ENCODE measurements around the gene ARRB1.

ARRB1 gene

DNA sequence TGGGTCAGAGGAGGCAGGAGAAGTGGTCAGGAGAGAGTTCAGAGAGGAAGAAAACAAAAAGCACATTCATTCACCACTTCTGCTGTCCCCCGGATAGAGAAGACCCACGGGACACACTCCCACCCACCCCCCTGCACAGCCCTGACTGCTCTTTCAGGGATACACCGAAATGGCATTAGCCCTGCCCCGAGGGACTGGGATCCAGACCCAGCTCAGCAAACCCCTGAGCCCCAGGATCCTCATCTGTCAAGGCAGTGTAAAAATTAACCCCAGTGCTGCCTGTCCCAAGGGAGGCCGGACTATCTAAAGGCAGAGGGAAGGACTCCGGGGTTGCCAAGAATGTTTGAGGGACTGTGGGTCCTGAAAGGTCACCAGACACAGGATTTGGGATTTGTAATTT lies 79.7 kb downstream of the ARRB1 start:
- DNase-seq: no peak

DNA sequence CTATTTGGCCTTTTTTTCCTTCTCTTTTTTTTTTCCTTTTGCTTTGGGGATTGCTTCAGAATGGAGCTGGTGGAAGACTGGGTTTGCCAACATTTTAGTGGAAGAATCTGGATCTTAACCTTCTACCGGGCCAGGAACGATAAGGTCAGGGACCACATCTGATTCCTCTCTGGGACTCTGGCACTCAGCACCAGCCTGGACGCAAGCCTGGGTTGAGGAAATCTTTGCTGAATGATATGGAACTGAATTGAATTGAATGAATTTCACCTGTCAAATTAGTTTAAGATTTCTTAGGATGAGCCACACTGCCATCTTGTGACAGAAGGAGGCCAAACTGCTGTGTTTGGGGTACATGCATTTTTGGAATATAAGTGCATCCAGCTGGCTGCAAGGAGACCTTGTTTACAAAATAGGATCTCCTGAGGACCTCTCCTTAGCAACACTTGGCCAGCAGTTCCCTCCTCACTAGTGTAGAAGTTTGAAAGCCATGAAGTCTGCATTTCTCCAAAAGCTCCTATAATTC lies 80.5 kb downstream of the ARRB1 start:
- no peak for DNase-seq

DNA sequence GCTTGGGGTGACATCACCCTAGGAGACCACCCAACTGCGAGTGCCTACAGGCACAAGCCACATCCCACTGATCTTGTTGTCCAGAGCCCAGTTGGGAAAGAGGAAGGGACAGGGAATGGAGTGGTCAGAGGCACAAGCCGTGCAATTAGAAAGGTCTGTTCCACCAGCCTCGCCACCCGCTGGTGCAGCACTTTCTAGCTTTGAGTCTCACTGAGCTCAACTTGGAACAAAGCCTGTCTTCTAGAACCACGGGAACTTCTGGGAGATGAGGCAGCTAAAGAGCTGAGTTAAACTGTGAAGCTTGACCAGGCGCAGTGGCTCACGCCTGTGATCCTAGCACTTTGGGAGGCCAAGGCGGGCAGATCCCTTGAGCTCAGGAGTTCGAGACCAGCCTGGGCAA lies 81.6 kb downstream of the ARRB1 start:
- DNase-seq: no peak

DNA sequence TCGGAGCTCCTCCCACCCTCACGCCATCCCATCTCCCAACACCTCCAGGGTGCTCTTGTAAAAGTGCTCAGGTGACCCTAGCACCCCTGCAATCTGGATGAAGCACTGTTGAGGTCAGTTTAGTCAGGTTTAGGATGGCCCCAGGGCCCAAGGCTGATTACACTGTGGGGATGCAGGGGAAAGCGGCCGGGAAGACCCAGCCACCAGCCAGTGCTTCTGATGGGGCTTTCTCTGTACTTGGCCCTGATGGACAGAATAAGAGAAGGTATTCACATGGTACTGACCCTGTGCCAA lies 82.1 kb downstream of the ARRB1 start:
- no peak for DNase-seq

DNA sequence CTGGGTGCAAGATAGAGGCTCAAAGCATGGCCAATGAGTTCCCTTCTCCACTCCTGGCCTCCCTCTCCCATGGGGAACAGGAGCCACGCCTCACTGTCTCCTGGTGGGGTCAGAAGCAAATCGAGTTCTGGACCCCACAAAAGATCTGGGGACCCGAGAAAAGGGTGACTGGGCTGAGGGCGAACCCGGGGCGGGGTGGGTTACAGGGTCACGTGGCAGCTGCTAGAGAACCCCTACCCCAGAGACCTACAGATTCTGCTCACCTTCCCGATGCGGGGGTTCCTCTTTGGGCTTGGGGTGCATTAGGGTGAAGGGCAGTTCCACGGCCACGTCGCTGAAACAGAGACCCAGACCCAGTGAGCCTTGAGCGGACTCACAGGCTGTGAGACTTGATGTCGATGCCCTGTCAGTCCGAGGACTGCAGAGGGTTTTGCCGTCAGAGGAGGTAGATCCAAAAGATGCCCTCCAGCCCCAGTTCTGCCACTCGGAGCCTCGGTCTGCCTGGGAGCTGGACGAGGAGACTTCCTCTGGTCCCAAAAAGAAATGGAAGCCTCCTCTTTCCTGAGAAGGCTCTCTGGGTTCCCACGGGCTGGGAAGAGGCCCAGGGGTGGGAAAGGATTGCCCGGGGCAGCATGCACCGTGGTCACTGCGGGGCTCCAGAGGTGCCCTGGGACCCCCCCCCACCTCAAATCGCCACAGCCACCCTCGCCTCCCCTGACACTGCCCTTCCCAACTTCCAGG lies 82.7 kb downstream of the ARRB1 start:
- no peak for DNase-seq

DNA sequence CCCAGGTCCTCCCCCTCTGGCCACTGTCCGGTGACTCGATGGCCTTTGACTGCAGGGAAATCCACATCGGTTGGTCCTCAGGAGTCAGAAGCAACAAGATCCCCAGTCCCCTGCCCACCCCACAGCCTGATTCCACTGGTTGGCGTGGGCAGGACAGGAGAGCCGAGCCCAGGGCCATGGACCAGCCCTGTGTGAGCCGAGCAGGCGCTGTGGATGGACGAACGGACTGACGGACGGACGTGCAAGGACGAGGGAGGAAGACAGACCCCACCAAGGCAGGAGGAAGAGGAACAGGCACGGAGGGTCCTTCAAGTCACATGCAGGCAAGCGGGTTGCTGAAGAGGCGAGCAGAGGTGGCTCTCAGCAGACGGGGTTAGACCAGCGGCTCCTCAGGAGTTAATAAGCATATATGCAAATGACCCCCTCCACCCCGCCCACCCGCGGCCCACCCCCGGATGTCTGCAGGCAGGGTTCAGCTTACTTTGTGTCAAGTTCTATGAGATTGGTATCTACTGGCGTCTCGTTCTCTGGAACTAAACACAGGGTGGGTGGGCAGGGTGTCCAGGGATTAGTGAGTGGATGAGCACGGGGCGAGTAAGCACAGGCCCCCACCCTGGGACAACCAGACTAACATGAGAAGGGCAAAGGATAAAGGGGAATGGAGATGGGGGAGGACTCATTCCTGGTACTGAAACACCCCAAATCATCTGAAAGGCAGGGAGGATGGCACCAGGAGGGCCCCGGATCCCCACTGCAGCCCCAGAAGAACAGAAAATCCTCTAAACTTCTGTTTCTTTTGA lies 84.1 kb downstream of the ARRB1 start:
- no peak for DNase-seq

DNA sequence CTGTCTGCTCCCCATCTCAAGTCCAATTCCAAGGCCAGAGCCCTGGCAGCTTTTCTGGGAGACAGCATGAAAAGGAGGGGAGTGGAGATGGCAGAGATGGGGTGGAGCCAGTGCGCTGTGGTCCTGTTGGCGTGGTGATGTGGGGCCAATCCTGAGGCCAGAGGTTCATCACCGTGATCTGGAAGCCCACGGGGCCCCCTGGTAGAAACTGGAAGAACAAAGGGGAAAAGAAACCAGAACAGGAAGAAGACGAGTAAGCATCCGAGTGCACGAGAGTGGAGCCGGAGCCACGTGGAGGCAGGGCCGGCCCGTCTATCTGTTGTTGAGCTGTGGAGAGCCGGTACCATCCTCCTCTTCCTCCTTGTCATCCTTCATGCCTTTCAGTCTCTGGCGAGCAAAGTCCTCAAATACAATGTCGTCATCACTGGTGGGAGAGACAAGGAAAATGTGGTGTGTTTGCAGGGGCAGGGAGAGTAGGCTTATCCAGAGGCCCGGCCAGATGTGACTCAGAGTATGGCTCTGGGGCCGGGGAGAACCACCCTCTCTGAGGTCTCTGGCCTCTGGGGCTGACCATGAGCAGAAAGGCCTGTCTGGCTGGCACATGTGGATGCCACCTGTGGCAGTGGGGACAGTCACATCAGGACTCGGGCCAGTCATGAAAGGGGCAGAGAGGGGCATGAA lies 85.5 kb downstream of the ARRB1 start:
- peak; percentile 15 for DNase-seq

DNA sequence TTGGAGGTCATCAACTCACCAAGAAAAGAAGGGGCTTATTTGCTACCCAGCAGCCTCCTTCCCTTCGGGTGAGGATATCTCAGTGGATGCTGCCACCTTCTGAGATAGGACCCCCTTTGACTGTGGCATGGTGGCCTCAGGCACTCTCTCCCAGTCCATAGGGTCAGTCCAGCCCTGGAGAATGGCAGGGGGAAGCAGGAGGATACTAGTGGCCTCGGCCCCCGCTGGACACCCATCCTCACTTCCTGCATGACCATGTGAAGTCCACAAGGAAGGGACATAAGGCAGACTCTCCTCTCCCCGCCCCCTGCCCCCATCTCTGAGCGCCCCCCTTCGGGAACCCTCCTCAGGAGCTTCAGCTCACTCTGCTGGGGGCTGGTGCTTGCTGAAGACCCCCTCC lies 86.5 kb downstream of the ARRB1 start:
- no peak for DNase-seq

DNA sequence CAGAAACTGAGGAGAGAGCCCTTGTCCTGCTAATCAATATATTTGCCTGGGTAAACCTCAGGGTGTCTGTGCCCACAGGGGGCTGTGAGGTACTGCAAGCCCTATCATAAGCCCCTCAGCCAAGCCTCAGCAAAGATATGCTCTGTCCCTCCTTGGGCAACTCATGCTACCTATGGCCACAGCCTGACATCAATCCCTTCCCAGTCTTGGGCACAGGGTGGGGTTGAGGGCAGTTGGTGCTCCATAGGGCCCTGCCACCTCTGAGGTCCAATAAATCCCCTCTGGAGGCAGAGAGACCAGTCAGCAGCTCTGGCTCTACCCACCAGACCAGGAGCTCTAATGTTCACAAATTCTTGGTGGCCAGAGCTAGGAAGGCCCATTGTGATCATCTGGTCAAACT lies 87.1 kb downstream of the ARRB1 start:
- DNase-seq: no peak

DNA sequence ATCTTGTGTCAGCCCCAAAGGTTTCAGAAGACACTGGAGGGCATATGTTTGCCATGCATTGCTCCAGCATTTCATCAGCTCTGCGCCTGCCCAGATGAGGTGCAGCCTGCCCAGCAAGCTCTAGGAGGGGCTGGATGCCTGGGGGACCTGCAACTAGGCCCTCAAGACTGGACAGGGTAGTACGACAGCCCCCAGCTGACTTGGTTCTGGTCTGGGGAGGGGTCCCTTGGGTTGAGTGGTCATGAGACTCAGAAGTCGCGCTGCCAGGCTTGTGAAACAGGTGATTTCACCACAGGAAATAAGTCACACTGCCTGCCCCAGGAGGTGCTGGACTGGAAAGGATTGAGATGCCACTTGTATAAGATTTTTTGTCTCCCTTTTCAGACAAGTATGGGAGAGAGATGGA lies 87.5 kb downstream of the ARRB1 start:
- no peak for DNase-seq

DNA sequence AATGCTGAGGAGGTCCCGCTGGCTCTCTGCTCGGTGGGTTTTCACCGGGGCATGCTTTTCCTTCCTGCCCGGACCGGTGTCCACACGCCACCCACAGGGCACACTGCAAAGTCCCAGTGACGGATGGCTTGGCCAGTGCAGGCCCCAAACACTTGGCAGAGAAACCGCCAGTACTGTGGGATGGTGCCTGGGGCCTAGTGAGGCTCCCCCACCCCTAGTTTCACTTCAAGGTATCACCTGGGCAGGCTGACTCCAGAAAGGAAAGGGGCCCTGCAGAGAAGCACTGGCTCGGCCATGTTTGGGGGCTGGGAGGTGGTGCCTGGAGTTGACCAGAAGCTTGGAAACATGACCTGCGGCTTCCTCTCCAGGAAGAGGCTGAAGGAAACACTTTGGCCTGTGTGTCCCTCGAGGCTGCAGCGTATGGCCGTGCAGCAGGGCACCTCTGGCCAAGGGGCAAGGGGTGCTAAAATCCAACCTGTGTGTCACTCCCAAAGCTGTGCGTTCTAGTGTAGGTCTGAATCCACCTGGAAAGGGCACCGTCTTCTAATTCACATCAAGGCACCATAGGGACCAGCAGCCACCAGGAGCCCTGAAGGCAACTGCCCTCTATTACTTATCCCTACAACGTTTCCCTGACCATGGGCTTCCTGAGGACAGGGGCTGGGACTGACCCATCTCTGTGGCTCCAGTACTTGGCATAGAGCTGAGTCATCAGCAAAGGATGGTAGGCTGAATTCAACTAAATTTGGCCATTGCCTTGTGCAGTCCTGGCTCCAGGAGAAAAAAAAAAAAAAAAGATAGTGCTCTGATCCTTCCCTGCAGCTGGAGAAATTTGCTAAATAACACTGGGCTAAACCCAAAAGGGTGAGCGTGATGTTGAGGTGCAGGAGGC lies 88.3 kb downstream of the ARRB1 start:
- DNase-seq: no peak

DNA sequence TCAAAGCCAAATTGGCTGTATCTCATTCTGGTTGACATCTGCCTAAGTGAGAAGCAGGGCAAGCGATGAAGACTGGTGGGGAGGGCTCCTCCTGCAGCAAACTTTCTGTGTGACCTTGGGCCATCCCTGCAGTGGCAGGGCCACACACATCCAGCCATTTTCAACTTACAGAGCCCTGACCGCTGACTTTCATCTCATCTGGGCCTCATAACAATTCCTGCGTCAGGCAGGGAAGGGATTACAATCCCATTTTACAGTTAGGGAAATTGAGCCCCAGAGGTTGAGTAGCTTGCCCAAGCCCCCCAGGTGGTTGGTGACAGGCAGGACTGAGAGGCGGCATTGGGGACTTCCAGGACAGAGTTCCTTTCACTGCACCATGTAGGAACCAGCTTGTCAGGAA lies 89.0 kb downstream of the ARRB1 start:
- DNase-seq: no peak

DNA sequence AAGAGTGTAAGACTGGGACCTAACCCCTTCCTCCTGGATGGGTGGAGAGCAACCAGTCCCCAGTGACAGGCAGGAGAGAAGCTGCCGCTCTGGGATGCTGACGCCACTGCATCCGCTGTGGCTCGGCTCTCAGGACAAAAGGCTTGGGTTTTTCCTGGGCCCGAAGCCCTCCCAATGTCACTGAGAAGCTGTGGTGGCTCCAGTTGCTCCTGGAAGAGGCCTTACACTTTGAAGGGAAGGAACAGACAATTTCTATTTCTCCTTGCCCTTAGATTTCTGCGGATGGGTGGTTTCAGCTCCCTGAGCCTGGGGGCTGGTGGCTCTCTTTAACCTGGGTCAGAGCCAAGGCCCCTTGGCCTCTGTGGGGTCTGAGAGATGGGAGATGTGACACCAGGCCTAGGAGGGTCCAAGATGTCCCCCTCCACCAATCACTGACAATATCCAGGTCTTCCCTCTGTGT lies 89.5 kb downstream of the ARRB1 start:
- DNase-seq: no peak

DNA sequence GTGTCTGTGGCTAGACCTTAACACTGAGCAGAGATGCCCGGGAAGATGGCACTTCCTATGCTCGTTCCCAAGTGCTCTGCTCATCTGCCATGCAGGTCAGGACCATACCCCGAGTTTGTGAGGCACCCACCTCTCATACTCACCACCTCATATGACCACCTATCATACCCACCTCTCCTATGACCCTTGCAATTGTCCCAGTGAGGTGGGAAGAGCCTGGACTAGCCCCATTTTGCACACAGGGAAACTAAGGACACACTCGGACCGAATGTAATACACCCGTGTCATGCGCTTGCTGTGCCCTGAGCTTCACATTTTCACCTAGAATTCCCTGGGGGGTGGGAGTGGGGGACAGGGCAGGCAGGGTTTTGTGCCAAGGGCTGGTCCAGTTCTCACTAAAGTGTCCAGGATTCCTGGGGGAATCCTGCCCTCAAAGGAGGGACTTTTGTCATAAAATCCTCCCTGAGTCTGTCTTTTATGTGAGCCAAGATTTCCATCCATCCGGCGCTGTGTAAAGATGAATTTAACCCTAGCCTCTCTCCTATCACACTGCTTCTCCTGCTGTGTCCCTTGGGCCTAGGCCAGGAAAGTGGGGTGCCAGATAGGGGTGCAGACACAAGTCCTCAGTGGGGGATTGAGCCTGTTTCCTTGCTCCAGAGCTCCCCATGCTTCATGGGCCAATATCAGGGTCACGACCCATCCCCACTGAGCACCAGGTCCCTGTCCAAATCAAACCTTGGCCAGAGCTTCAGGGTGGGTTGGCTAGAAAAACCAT lies 90.9 kb downstream of the ARRB1 start:
- no peak for DNase-seq

DNA sequence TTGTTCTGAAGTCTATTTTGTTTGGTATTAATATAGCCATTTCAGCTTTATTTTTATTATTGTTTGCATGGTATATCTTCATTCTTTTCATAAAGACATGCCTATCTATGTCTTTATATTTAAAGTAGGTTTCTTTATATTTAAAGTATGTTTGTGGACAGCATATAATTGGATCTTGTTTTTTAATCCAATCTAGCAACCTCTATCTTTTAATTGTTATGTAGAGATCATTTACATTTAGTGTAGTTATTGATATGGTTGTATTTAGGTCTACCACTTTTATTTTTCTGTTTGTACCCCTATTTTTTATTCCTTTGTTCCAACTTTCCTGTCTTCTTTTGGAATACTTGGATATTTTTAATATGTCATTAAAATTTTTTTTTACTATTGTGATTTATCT lies 97.1 kb downstream of the ARRB1 start:
- DNase-seq: no peak

DNA sequence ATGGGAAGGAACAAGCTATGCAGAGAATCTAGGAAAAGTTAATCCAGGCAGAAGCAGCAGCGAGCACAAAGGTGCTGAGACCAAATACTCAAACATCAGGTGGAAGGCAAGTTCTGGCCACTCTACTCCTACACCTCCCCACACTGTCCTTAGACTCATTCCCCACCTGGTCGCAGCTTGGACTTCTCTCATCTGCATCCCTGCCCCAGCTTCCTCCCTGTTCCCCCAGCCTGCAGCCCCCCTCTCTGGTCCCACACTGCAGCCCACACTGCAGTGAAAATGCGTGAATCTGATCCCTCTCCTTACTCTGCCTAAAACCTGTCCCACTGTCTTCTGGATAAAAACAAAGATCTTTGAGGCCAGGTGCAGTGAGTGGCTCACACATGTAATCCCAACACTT lies 101.8 kb downstream of the ARRB1 start:
- DNase-seq: no peak

DNA sequence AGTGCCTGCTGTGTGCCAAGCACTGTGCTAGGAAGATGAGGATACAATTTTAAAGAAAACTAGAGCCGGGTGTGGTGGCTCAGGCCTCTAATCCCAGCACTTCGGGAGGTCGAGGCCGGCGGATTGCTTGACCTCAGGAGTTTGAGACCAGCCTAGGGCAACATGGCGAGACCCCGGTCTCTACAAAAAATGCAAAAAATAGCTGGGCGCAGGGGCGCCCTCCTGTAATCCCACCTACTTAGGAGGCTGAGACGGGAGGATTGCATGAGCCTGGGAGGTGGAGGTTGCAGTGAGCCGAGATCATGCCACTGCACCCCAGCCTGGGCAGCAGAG lies 102.6 kb downstream of the ARRB1 start:
- no peak for DNase-seq

DNA sequence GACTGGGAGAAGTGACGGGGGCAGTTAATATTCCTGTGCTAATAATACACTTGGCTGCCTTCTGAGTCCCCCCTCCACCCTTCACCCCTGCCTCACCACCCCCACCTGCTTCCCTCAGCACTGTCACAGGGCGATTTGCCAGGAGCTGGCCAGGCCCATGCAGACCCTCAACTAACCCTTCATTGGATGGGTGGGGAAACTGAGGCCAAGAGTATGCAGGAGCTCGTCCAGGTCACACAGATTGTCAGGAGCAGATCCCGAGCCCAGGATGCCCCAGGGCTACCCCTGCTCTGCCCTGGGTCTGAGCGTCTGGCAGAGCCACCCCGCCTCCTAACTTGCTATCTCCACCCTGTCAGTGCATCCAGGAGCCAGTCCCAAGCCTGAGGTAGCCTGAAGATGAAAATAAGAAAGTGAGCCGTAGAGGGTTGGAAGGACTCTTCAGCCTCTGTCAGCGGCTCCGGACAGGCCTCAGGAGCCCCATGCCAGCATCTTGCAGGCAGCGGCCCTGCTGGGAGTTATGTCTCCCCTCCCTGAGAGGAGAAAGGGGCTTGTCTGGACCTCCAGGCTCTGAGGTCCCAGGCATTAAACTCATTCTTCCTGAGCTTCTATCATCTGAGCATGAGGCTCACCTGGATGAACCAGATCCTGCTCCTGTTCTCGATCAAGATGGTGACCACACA lies 104.7 kb downstream of the ARRB1 start:
- DNase-seq: no peak

DNA sequence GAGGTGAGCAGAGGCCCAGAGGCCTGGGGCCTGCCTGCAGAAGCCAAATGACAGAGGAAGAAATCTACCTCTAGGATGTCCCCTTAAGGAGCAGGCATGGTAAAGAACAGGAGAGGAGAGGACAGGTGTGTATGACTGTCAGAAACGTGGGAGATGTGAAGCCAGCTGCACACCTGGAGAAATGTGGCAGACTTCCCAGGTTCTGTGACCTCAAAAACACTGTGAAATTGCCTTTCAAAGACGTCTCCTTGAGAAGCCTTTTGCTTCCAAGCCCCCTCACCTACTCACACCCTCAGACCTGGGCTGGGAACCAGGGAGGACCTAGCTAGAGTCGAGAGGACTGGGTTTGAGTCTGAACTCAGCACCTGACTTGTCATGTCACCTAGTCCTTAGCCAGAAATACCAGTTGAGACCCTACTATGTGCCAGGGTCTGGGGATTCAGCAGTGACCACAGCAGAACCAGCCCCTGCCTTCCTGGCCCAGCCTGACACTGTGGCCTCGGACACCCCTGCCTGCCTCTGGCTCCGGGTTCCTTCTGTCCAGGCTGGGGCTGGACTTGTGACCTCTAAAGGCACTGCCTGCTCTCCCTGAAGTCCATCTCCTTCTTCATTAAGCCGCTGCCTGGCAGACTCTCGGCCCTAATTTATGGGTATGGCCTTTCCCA lies 105.3 kb downstream of the ARRB1 start:
- DNase-seq: no peak

DNA sequence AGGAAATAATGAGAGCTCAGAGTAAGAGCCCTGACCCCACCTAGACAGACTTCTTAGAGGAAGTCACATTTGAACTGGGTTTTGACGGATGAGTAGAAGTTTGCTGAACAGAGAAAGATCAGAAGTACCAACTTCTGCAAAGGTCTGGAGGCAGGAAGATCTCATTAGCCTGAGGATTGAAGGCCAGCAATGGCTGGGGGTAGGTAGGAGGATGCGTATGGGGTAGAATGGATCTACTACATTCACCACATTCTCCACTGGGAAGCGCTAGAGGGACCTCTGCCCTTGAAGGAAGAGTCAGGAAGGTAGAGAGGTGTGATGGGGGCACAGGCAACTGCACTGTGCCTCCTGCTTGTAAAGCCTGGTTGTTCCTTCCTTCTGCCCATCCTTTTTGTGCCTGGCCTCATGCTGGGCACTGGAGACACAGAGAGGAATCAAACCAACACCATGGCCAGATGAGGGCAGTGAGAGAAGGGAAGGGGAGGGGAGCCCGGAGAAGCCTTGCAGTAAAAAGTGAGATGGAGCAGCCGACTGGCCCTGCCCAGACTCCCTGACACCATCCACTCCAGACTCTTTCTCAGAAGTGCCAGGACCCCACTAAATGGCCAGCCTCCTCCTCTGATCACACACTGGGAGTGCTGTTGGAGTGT lies 106.0 kb downstream of the ARRB1 start:
- DNase-seq: no peak

All from SIG-M5 (cell line).